Heart left ventricle (tissue), 13 donors: ENCODE data around the gene FOXF2.

Source experiments
- POLR2A ChIP-seq, 2 donors: fragments of 450-650 bp; IDR thresholded peaks; one replicate each; pipeline ENCODE4 v1.6.1; 2017; ENCODE audit warnings: antibody characterized with exemption in 2 of 2, mild to moderate bottlenecking in 2 of 2, moderate library complexity in 2 of 2
- TF ChIP-seq, protein P1 (sequence below), 12 donors: fragments of 200-600 bp; sonication (generic) in 4 of 12; IDR thresholded peaks; one replicate each; pipeline versions ENCODE4 v1.5.0 to v1.8.0; 2018 to 2022; ENCODE audit warnings: antibody characterized with exemption in 12 of 12, mild to moderate bottlenecking in 5 of 12
- donor health status: ischemic (EF 13 %, LVEDD 7.1; RV severe dilation, severe dysfunction).
- donor health status: DM: no; HTN: yes; CAD: no.
- donor health status: DM: no; HTN: no; CAD: no.
- donor health status: ischemic (EF 25% LVEDD 6.9; RV normal size, moderate dysfunction).
- donor health status: ischemic (EF 25% LVEDD 5.7; RV mildly dilated, moderate dysfunction).
- donor health status: ischemic (EF 35%, LVEDD 5.7; RV mildly dilated, moderate dysfunction).
- donor health status: nonischemic (EF 11% LVEDD 7.7; RV severe dilation, severe dysfunction).
- donor health status: DM: yes; HTN: yes; CAD: no.
- donor health status: PGD.
- donor health status: ischemic (EF 29% LVEDD 5.4; RV normal size, mild dysfunction).
- donor health status: nonischemic (EF 23%, LVEDD 6.1; RV moderate dilation, normal function).

DNA sequence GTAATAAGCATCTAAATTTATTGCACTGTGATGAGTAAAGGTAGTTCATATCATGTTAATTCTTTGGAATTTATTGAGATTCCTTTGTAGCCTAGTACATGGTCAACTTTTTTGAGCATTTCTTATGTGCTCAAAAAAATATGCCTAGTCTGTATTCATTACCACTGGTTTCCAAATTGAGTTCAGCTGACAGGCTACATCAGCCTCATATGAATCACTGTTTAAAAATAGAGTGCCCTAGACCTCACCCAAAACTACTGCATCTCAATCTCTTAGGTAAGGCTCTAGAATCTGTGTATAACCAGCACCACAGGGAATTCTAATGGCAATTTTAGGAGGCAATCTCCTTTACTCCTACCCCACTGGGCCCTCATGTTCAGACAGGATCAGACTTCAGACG, 16.7 kb upstream of the FOXF2 start:
- TF ChIP-seq, protein P1, sequence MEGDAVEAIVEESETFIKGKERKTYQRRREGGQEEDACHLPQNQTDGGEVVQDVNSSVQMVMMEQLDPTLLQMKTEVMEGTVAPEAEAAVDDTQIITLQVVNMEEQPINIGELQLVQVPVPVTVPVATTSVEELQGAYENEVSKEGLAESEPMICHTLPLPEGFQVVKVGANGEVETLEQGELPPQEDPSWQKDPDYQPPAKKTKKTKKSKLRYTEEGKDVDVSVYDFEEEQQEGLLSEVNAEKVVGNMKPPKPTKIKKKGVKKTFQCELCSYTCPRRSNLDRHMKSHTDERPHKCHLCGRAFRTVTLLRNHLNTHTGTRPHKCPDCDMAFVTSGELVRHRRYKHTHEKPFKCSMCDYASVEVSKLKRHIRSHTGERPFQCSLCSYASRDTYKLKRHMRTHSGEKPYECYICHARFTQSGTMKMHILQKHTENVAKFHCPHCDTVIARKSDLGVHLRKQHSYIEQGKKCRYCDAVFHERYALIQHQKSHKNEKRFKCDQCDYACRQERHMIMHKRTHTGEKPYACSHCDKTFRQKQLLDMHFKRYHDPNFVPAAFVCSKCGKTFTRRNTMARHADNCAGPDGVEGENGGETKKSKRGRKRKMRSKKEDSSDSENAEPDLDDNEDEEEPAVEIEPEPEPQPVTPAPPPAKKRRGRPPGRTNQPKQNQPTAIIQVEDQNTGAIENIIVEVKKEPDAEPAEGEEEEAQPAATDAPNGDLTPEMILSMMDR (IDR thresholded peaks at IDR 0.05): no peak
- no peak for TF ChIP-seq POLR2A (IDR thresholded peaks at IDR 0.05)
